T follicular helper cell (primary cell): ENCODE measurements around the gene TRIM41.
"Not testable (repeated sequence)": the region's sequence is repeated elsewhere in the genome, so short reads cannot be mapped to it uniquely, and the experiment has no call there.

Source experiments
- DNase-seq: peaks from one replicate; pipeline ENCODE4 v3.0.0-alpha.2; 2020; ENCODE audit warnings: low read depth

TRIM41 gene

GRCh38 chr5:181255836-181256578 is 32.9 kb downstream of the TRIM41 start:
- DNase-seq, result no peak

GRCh38 chr5:181258576-181258975 is 35.5 kb downstream of the TRIM41 start:
- DNase-seq, result no peak

- DNase-seq, result no peak
Measured at GRCh38 chr5:181259283-181259682, 36.2 kb downstream of the TRIM41 start.

- DNase-seq, result no peak
Measured at GRCh38 chr5:181259974-181260719, 37.1 kb downstream of the TRIM41 start.

GRCh38 chr5:181260720-181261319 is 37.7 kb downstream of the TRIM41 start, which contains the start of gene TRIM52:
Gene TRIM52, minus strand, starts transcription at chr5:181261143. Its CDS starts 330 bp downstream, at chr5:181260813.
- peak; percentile 85 for DNase-seq

GRCh38 chr5:181261320-181262049 is 38.4 kb downstream of the TRIM41 start:
- no peak for DNase-seq

- no peak for DNase-seq
Measured at GRCh38 chr5:181263633-181264032, 40.6 kb downstream of the TRIM41 start.

- DNase-seq, result no peak
Measured at GRCh38 chr5:181265092-181265671, 42.1 kb downstream of the TRIM41 start.

- DNase-seq, result not testable (repeated sequence)
Measured at GRCh38 chr5:181267291-181267904, 44.3 kb downstream of the TRIM41 start.

- not testable (repeated sequence) for DNase-seq
Measured at GRCh38 chr5:181267907-181268306, 44.8 kb downstream of the TRIM41 start.

GRCh38 chr5:181271081-181271480 is 48.0 kb downstream of the TRIM41 start:
- DNase-seq, result no peak

- DNase-seq, result not testable (repeated sequence)
Measured at GRCh38 chr5:181273433-181273744, 50.3 kb downstream of the TRIM41 start.

- no peak for DNase-seq
Measured at GRCh38 chr5:181280251-181280762, 57.2 kb downstream of the TRIM41 start.

GRCh38 chr5:181281077-181281983 is 58.2 kb downstream of the TRIM41 start:
- no peak for DNase-seq

- DNase-seq, result no peak
Measured at GRCh38 chr5:181281984-181282316, 58.9 kb downstream of the TRIM41 start.

GRCh38 chr5:181282415-181282814 is 59.3 kb downstream of the TRIM41 start:
- DNase-seq, result not testable (repeated sequence)

- no peak for DNase-seq
Measured at GRCh38 chr5:181282874-181283273, 59.8 kb downstream of the TRIM41 start.

- DNase-seq, result no peak
Measured at GRCh38 chr5:181283347-181283746, 60.3 kb downstream of the TRIM41 start.

- not testable (repeated sequence) for DNase-seq
Measured at GRCh38 chr5:181283841-181284755, 61.0 kb downstream of the TRIM41 start.
